Liver (tissue), 9 donors: Measurements from ENCODE around the gene ASCL2. TPM values are rescaled to one million over a fixed set of nuclear protein-coding genes. Genes with fewer than 3 reads are reported as not detected.

Experiments used
- DNase-seq: peaks from one replicate; pipeline ENCODE4 v3.0.0-alpha.2; 2017; ENCODE audit warnings: low spot score
- H3K27ac ChIP-seq, 2 donors: one replicate each; pipeline ENCODE4 v1.7.0; 2013; ENCODE audit warnings: inconsistent platforms in 2 of 2, low read length in 2 of 2, control low read depth in 1 of 2, low read depth in 1 of 2, mild to moderate bottlenecking in 1 of 2
- H3K27me3 ChIP-seq, 4 donors: one replicate each; pipeline versions ENCODE4 v1.6.1 to v1.7.0; 2013; ENCODE audit warnings: low read length in 3 of 4, inconsistent platforms in 1 of 4, mild to moderate bottlenecking in 1 of 4, moderate library complexity in 1 of 4; ENCODE audit not compliant: control insufficient read depth in 4 of 4, insufficient read depth in 4 of 4
- H3K36me3 ChIP-seq, 4 donors: one replicate each; pipeline versions ENCODE4 v1.6.1 to v1.7.0; 2013; ENCODE audit warnings: low read length in 3 of 4, mild to moderate bottlenecking in 3 of 4, low read depth in 1 of 4, moderate library complexity in 1 of 4; ENCODE audit not compliant: control insufficient read depth in 4 of 4, insufficient read depth in 3 of 4
- H3K4me1 ChIP-seq, 4 donors: one replicate each; pipeline versions ENCODE4 v1.6.1 to v1.7.0; 2013; ENCODE audit warnings: low read length in 3 of 4, mild to moderate bottlenecking in 3 of 4, moderate library complexity in 1 of 4; ENCODE audit not compliant: control insufficient read depth in 4 of 4, insufficient read depth in 4 of 4
- H3K4me3 ChIP-seq, 3 donors: one replicate each; pipeline versions ENCODE4 v1.6.1 to v1.7.0; 2013; ENCODE audit warnings: low read length in 3 of 3, control low read depth in 1 of 3, low read depth in 1 of 3, mild to moderate bottlenecking in 1 of 3
- H3K9ac ChIP-seq, 2 donors: one replicate each; pipeline ENCODE4 v1.7.0; 2013; ENCODE audit warnings: low read length in 2 of 2, mild to moderate bottlenecking in 2 of 2, moderate library complexity in 2 of 2, control low read depth in 1 of 2, low read depth in 1 of 2
- H3K9me3 ChIP-seq, 4 donors: one replicate each; pipeline versions ENCODE4 v1.6.1 to v1.7.0; 2013; ENCODE audit warnings: low read length in 3 of 4; ENCODE audit not compliant: control insufficient read depth in 4 of 4
- ATF3 ChIP-seq: IDR thresholded peaks from 2 replicates; pipeline ENCODE4 v1.6.1; 2016; ENCODE audit warnings: antibody characterized with exemption
- CTCF ChIP-seq: fragments of 150-350 bp; IDR thresholded peaks from 2 replicates; pipeline ENCODE4 v1.5.1; 2017; ENCODE audit warnings: improper control_type of control experiment, low read depth, low read length; ENCODE audit not compliant: missing input control
- EGR1 ChIP-seq, 2 donors: IDR thresholded peaks; 2 replicates each; pipeline ENCODE4 v1.6.1; 2016 to 2018; ENCODE audit warnings: antibody characterized with exemption in 2 of 2, low read depth in 2 of 2
- FOXA1 ChIP-seq: IDR thresholded peaks from 2 replicates; pipeline ENCODE4 v1.6.1; 2016; ENCODE audit warnings: antibody characterized with exemption
- FOXA2 ChIP-seq: IDR thresholded peaks from 2 replicates; pipeline ENCODE4 v1.6.1; 2016; ENCODE audit warnings: antibody characterized with exemption
- GABPA ChIP-seq, 2 donors: IDR thresholded peaks in 1 of 2; conservative IDR thresholded peaks in 1 of 2; 2 replicates each; pipeline ENCODE4 v1.6.1; 2016; ENCODE audit warnings: antibody characterized with exemption in 2 of 2, mild to moderate bottlenecking in 1 of 2, moderate library complexity in 1 of 2
- HNF4A ChIP-seq, 2 donors: conservative IDR thresholded peaks; 2 replicates each; pipeline ENCODE4 v1.6.1; 2016; ENCODE audit warnings: antibody characterized with exemption in 2 of 2, mild to moderate bottlenecking in 2 of 2
- HNF4G ChIP-seq: IDR thresholded peaks from 2 replicates; pipeline ENCODE4 v1.6.1; 2016; ENCODE audit warnings: antibody characterized with exemption
- JUND ChIP-seq, 2 donors: IDR thresholded peaks; 2 replicates each; pipeline ENCODE4 v1.6.1; 2016; ENCODE audit warnings: antibody characterized with exemption in 2 of 2
- MAX ChIP-seq: IDR thresholded peaks from 2 replicates; pipeline ENCODE4 v1.6.1; 2016; ENCODE audit warnings: antibody characterized with exemption
- NR2F2 ChIP-seq: IDR thresholded peaks from 2 replicates; pipeline ENCODE4 v1.6.1; 2016; ENCODE audit warnings: antibody characterized with exemption
- RAD21 ChIP-seq, 2 donors: IDR thresholded peaks; 2 replicates each; pipeline ENCODE4 v1.6.1; 2016; ENCODE audit warnings: antibody characterized with exemption in 2 of 2, mild to moderate bottlenecking in 2 of 2
- REST ChIP-seq: IDR thresholded peaks from 2 replicates; pipeline ENCODE4 v1.6.1; 2016; ENCODE audit warnings: antibody characterized with exemption, mild to moderate bottlenecking
- RXRA ChIP-seq, 2 donors: IDR thresholded peaks; 2 replicates each; pipeline ENCODE4 v1.6.1; 2017 to 2018; ENCODE audit warnings: antibody characterized with exemption in 2 of 2, mild to moderate bottlenecking in 1 of 2
- SP1 ChIP-seq: IDR thresholded peaks from 2 replicates; pipeline ENCODE4 v1.6.1; 2018; ENCODE audit warnings: antibody characterized with exemption, mild to moderate bottlenecking
- TAF1 ChIP-seq: conservative IDR thresholded peaks from 2 replicates; pipeline ENCODE4 v1.6.1; 2016; ENCODE audit warnings: antibody characterized with exemption, mild to moderate bottlenecking
- ZBTB33 ChIP-seq: IDR thresholded peaks from 2 replicates; pipeline ENCODE4 v1.6.1; 2016; ENCODE audit warnings: antibody characterized with exemption
- WGBS: extraction: QIAGEN DNeasy Blood & Tissue Kit; methylation state at CpG from one replicate; pipeline ENCODE4 v1.1.7; 2013; 5-methylcytosine and 5-hydroxymethylcytosine counted together
- polyA plus RNA-seq, 2 donors: library from polyadenylated mRNA; stranded (reverse) in 1 of 2; unstranded in 1 of 2; fragments of 200-250 nt in 1 of 2; fragments of >200 nt in 1 of 2; fragmentation: Nextera tagmentation in 1 of 2; extraction: Ambion mirVana in 1 of 2; gene quantifications; one replicate each; pipeline versions ENCODE4 v1.2.1 to v1.2.3, GENCODE V29; 2013 to 2015
- total RNA-seq, 2 donors: library from RNA; depleted of rRNA; stranded (reverse); fragments of >200 nt; gene quantifications; one replicate each; pipeline ENCODE4 v1.2.3, GENCODE V29; 2014
- donor health status: healthy.
- donor health status: healthy.
- donor health status: healthy.
- donor health status: healthy.
- donor health status: healthy.

The ASCL2 gene
- total and polyA plus RNA-seq, 4 donors = 0.17 to 0.47 (median 0.32) TPM

- TF ChIP-seq ATF3 (no peak), FOXA1 (no peak)
These were observed 31.4 kb upstream of the ASCL2 start, which contains the start of the genes C11orf21 and TSPAN32 (continued) for GRCh38 chr11:2301631-2302305.

GRCh38 chr11:2300936-2301630 is 30.7 kb upstream of the ASCL2 start:
- TF ChIP-seq RXRA (IDR thresholded peaks at IDR 0.05) = no peak
- no peak for TF ChIP-seq RAD21 (IDR thresholded peaks at IDR 0.05)
- no peak for TF ChIP-seq HNF4G
- TF ChIP-seq FOXA2 = no peak
- no peak for TF ChIP-seq MAX
- TF ChIP-seq ZBTB33 = no peak
- no peak for TF ChIP-seq REST
- no peak for TF ChIP-seq TAF1
- no peak for TF ChIP-seq NR2F2
- TF ChIP-seq CTCF = no peak
- no peak for TF ChIP-seq FOXA1
- no peak for TF ChIP-seq EGR1 (IDR thresholded peaks at IDR 0.05; ENCODE audit: low read depth in 2 of 2)
- no peak for TF ChIP-seq HNF4A (conservative IDR thresholded peaks at IDR 0.05)
- no peak for TF ChIP-seq GABPA (IDR thresholded peaks at IDR 0.05 in 1 of 2, conservative IDR thresholded peaks at IDR 0.05 in 1 of 2)
- TF ChIP-seq SP1 = no peak
- TF ChIP-seq JUND (IDR thresholded peaks at IDR 0.05) = no peak
- Histone ChIP-seq H3K27me3 (no peaks in the 10 kb centered on the region), H3K4me3 (no peak overlapping the region), H3K4me1 (peaks cover 4 to 33% (median 23%) of the 10 kb centered on the region in 4 donors), H3K9ac (no peak overlapping the region), H3K9me3 (no peaks in the 10 kb centered on the region), H3K36me3 (no peaks in the 10 kb centered on the region), H3K27ac (peak overlapping the region in 1 of 2 donors; percentile 62)
- peak; percentile 49 for DNase-seq
- WGBS = 67% methylated on average over 24 of the region's 24 CpGs
